HCT116 (cell line): ENCODE data around the gene KRT15. TPM values are rescaled to one million over a fixed set of nuclear protein-coding genes. Genes with fewer than 3 reads are reported as not detected.

Experiments used
- ATAC-seq: fragments of 200-7000 bp; cut with Tn5 transposase; 2 replicates; pipeline ENCODE4 v1.9.1; 2020; ENCODE audit warnings: mild to moderate bottlenecking, moderate library complexity
- BruUV-seq: library from RNA; stranded (reverse); fragments of 400-500 nt; replicated peaks from 2 replicates; lab custom pipeline; 2021; lab: Mats Ljungman, UMichigan
- CTCF ChIA-PET: fragments of 300-600 bp; sonication (Branson Sonifier 250); formaldehyde crosslinking; loops from one replicate; lab custom pipeline; 2021; ENCODE audit warnings: antibody characterized with exemption; lab: Charles Lee
- POLR2A ChIA-PET: fragments of 300-600, 350-600 bp; sonication (Branson Sonifier 250); formaldehyde crosslinking; loops from one replicate; lab custom pipeline; 2021; ENCODE audit warnings: antibody characterized with exemption; lab: Charles Lee
- RAD21 ChIA-PET, 2 experiments: fragments of 300-600 bp; sonication (Branson Sonifier 250); formaldehyde crosslinking; loops; one replicate each; lab custom pipeline; 2023; ENCODE audit warnings: low total read pairs in 2 of 2; ENCODE audit not compliant: uncharacterized antibody in 2 of 2, unreplicated experiment in 2 of 2, low non-redundant PET in 1 of 2; lab: Charles Lee
- DNase-seq: peaks from one replicate; pipeline ENCODE4 v3.0.0-alpha.2; 2010; ENCODE audit warnings: low read depth, low spot score
- H2AFZ ChIP-seq: fragments of 200-600 bp; shearing (Covaris generic), sonication (generic); 2 replicates; pipeline ENCODE4 v1.6.1; 2017; ENCODE audit warnings: low read depth, mixed run types, mixed read lengths, antibody characterized with exemption, low read length; ENCODE audit not compliant: poor library complexity, severe bottlenecking
- H3K27ac ChIP-seq: 2 replicates; pipeline ENCODE4 v1.5.1; 2012; ENCODE audit warnings: low read depth, low read length
- H3K27me3 ChIP-seq: fragments of 200-600 bp; sonication (generic); 2 replicates; pipeline ENCODE4 v1.6.1; 2016; ENCODE audit warnings: mixed run types, low read length, mixed read lengths; ENCODE audit not compliant: insufficient read depth
- H3K36me3 ChIP-seq, 2 experiments: fragments of 200-500 bp in 1 of 2; fragments of 200-600 bp in 1 of 2; sonication (Bioruptor generic) in 1 of 2; sonication (generic) in 1 of 2; 2 replicates each; pipeline versions ENCODE4 v1.5.1 to v1.6.1; 2014 to 2016; ENCODE audit warnings: low read length in 2 of 2, inconsistent platforms in 1 of 2, mixed read lengths in 1 of 2, mixed run types in 1 of 2; ENCODE audit not compliant: insufficient read depth in 2 of 2, control insufficient read depth in 1 of 2
- H3K4me1 ChIP-seq, 2 experiments: fragments of 200-600 bp in 1 of 2; sonication (generic) in 1 of 2; 2 replicates each; pipeline versions ENCODE4 v1.5.1 to v1.6.1; 2012 to 2017; ENCODE audit warnings: low read length in 2 of 2, inconsistent platforms in 1 of 2, mild to moderate bottlenecking in 1 of 2, mixed read lengths in 1 of 2, mixed run types in 1 of 2, moderate library complexity in 1 of 2; ENCODE audit not compliant: insufficient read depth in 2 of 2, control insufficient read depth in 1 of 2
- H3K4me2 ChIP-seq: fragments of 200-600 bp; sonication (generic); 2 replicates; pipeline ENCODE4 v1.6.1; 2017; ENCODE audit warnings: mixed run types, low read length, mixed read lengths
- H3K4me3 ChIP-seq, 2 experiments: fragments of 200-600 bp in 1 of 2; sonication (generic) in 1 of 2; replicated peaks in 1 of 2; 2 replicates each; pipeline ENCODE4 v1.5.1; 2011 to 2016; ENCODE audit warnings: low read length in 2 of 2, control low read depth in 1 of 2, low read depth in 1 of 2, mild to moderate bottlenecking in 1 of 2, mixed read lengths in 1 of 2, mixed run types in 1 of 2
- H3K79me2 ChIP-seq: fragments of 200-600 bp; sonication (generic); 2 replicates; pipeline ENCODE4 v1.6.1; 2017; ENCODE audit warnings: mild to moderate bottlenecking, mixed run types, low read length, moderate library complexity, mixed read lengths; ENCODE audit not compliant: insufficient read depth
- H3K9ac ChIP-seq: fragments of 200-600 bp; sonication (generic); 2 replicates; pipeline ENCODE4 v1.6.1; 2016; ENCODE audit warnings: low read length, mixed read lengths
- H3K9me2 ChIP-seq: fragments of 200-600 bp; sonication (generic), shearing (Covaris generic); 2 replicates; pipeline ENCODE4 v1.6.1; 2017; ENCODE audit warnings: mixed run types, mild to moderate bottlenecking, moderate library complexity; ENCODE audit not compliant: insufficient read depth
- H3K9me3 ChIP-seq, 2 experiments: fragments of 200-500 bp in 1 of 2; fragments of 200-600 bp in 1 of 2; sonication (Bioruptor generic) in 1 of 2; sonication (generic) in 1 of 2; 2 replicates each; pipeline ENCODE4 v1.6.1; 2014 to 2017; ENCODE audit warnings: low read length in 2 of 2, mixed read lengths in 2 of 2, inconsistent platforms in 1 of 2, low read depth in 1 of 2, mild to moderate bottlenecking in 1 of 2, mixed run types in 1 of 2, moderate library complexity in 1 of 2; ENCODE audit not compliant: control insufficient read depth in 1 of 2, insufficient read depth in 1 of 2
- H4K20me1 ChIP-seq: fragments of 200-600 bp; sonication (generic), shearing (Covaris generic); 2 replicates; pipeline ENCODE4 v1.6.1; 2017; ENCODE audit warnings: mixed run types, mild to moderate bottlenecking, moderate library complexity; ENCODE audit not compliant: insufficient read depth
- CBX3 ChIP-seq: IDR thresholded peaks from 2 replicates; pipeline ENCODE4 v1.6.1; 2012; ENCODE audit warnings: low read depth
- CEBPB ChIP-seq: IDR thresholded peaks from 2 replicates; pipeline ENCODE4 v1.6.1; 2012; ENCODE audit warnings: low read depth
- EGR1 ChIP-seq: IDR thresholded peaks from 2 replicates; pipeline ENCODE4 v1.6.1; 2012; ENCODE audit warnings: low read depth
- EZH2phosphoT487 ChIP-seq: fragments of 200-600 bp; IDR thresholded peaks from 2 replicates; pipeline ENCODE4 v1.6.1; 2018; ENCODE audit warnings: antibody characterized with exemption, borderline replicate concordance
- FOSL1 ChIP-seq: IDR thresholded peaks from 2 replicates; pipeline ENCODE4 v1.6.1; 2012; ENCODE audit warnings: low read depth
- JUND ChIP-seq: IDR thresholded peaks from 2 replicates; pipeline ENCODE4 v1.6.1; 2012
- POLR2A ChIP-seq: IDR thresholded peaks from 2 replicates; pipeline ENCODE4 v1.7.0; 2011; ENCODE audit warnings: borderline replicate concordance; ENCODE audit not compliant: insufficient read depth, insufficient read length; ENCODE audit errors: extremely low read depth
- POLR2AphosphoS5 ChIP-seq: IDR thresholded peaks from 2 replicates; pipeline ENCODE4 v1.6.1; 2011; ENCODE audit warnings: mild to moderate bottlenecking, low read depth, low read length, moderate library complexity
- RAD21 ChIP-seq: IDR thresholded peaks from 2 replicates; pipeline ENCODE4 v1.6.1; 2012; ENCODE audit warnings: low read depth, mild to moderate bottlenecking
- SIN3A ChIP-seq: IDR thresholded peaks from 2 replicates; pipeline ENCODE4 v1.6.1; 2012; ENCODE audit warnings: low read depth
- SP1 ChIP-seq: IDR thresholded peaks from 2 replicates; pipeline ENCODE4 v1.6.1; 2012; ENCODE audit warnings: low read depth
- SRF ChIP-seq: IDR thresholded peaks from 2 replicates; pipeline ENCODE4 v1.6.1; 2012; ENCODE audit warnings: low read depth
- TCF7L2 ChIP-seq: IDR thresholded peaks from 2 replicates; pipeline ENCODE4 v1.7.0; 2011; ENCODE audit warnings: borderline replicate concordance, inconsistent platforms; ENCODE audit not compliant: insufficient read depth, insufficient read length; ENCODE audit errors: extremely low read depth
- YY1 ChIP-seq: IDR thresholded peaks from 2 replicates; pipeline ENCODE4 v1.6.1; 2011; ENCODE audit warnings: low read length, low read depth, moderate library complexity, mild to moderate bottlenecking; ENCODE audit not compliant: insufficient replicate concordance; ENCODE audit errors: extremely low read depth
- ZFX ChIP-seq: fragments of 450-650 bp; IDR thresholded peaks from 2 replicates; pipeline ENCODE4 v1.6.1; 2017
- ZNF274 ChIP-seq: fragments of 200-500 bp; sonication (Bioruptor generic); IDR thresholded peaks from 2 replicates; pipeline ENCODE4 v1.6.1; 2014; ENCODE audit warnings: mild to moderate bottlenecking, low read depth, low read length, inconsistent platforms
- intact Hi-C: fragments of 100-400 bp; cut with micrococcal nuclease; formaldehyde crosslinking; loops from 2 replicates; pipeline ENCODE4 v1.10.0; 2022
- total RNA-seq: library from RNA; stranded (reverse); gene quantifications from one replicate; pipeline ENCODE4 v1.2.1, GENCODE V29; 2021; ENCODE audit not compliant: unreplicated experiment
- TF ChIP-seq, protein P1 (sequence below): IDR thresholded peaks from 2 replicates; pipeline ENCODE4 v1.6.1; 2011; ENCODE audit warnings: mild to moderate bottlenecking, low read length, moderate library complexity; ENCODE audit not compliant: insufficient replicate concordance; ENCODE audit errors: extremely low read depth
- TF ChIP-seq, protein P2 (sequence below): IDR thresholded peaks from 2 replicates; pipeline ENCODE4 v1.6.1; 2012

The KRT15 gene
- total RNA-seq, 1 experiment from 2014 or later = 37.1 TPM

DNA sequence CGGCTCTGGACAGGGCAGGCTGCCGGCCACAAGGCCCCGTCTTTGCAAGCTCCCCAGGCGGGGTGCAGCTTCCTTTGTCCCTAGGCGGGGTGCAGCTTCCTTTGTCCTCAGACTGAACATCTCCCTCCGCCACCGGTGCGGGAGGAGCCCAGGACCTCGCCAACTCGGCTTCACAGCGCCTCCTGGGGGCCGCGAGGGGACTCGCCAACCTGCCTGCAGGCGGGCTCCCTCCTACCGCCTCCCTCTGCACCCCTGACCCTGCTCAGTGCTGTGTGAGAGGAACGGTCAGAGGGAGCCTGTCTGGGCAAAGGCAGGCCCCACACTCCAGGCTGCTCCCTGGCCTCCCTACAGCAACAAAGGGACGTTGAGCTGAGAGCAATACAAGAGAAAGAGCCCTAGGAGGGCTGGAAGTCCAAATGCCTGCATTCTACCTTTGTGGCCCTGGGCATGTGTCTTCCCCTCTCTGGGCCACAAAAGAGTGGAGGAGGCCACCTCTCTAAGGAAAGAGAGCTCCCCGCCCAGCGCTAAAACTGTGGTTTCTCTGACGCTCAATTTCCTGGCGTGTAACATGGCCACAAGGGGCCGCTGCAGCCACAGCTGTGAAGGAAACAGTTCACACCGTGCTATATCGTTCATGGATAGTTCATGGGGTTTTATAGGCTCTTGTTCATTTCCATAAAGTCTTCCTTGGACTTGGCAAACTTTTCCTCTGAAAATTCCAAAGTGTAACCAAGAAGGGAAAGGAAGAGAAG, 30.3 kb upstream of the KRT15 start (continued):
- TF ChIP-seq ZFX (no peak), RAD21 (peak; percentile 95), SIN3A (no peak), CBX3 (peak; percentile 20; the same call in 1 of the 2 replicates)

- Histone ChIP-seq H3K4me2 (peak overlapping the region; percentile 80), H3K4me3 (peak overlapping the region; percentile 21 to 46)
- TF ChIP-seq, protein P1, sequence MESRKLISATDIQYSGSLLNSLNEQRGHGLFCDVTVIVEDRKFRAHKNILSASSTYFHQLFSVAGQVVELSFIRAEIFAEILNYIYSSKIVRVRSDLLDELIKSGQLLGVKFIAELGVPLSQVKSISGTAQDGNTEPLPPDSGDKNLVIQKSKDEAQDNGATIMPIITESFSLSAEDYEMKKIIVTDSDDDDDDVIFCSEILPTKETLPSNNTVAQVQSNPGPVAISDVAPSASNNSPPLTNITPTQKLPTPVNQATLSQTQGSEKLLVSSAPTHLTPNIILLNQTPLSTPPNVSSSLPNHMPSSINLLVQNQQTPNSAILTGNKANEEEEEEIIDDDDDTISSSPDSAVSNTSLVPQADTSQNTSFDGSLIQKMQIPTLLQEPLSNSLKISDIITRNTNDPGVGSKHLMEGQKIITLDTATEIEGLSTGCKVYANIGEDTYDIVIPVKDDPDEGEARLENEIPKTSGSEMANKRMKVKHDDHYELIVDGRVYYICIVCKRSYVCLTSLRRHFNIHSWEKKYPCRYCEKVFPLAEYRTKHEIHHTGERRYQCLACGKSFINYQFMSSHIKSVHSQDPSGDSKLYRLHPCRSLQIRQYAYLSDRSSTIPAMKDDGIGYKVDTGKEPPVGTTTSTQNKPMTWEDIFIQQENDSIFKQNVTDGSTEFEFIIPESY = peak; percentile 34
- no peak for TF ChIP-seq EZH2phosphoT487
- TF ChIP-seq POLR2A = no peak
- TF ChIP-seq, protein P2, sequence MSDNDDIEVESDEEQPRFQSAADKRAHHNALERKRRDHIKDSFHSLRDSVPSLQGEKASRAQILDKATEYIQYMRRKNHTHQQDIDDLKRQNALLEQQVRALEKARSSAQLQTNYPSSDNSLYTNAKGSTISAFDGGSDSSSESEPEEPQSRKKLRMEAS = peak; percentile 96
- TF ChIP-seq FOSL1 = peak; percentile 87
- TF ChIP-seq RAD21 = peak; percentile 53
- peak; percentile 96 for TF ChIP-seq JUND
- TF ChIP-seq EGR1 = peak; percentile 91
- TF ChIP-seq CBX3 = peak; percentile 97
- TF ChIP-seq TCF7L2 = peak; percentile 32
- peak; percentile 98 for TF ChIP-seq SP1
- TF ChIP-seq ZNF274 = no peak
- peak; percentile 54 for TF ChIP-seq YY1
- TF ChIP-seq POLR2AphosphoS5 = peak; percentile 70
- no peak; the same call in 1 of the 2 replicates for TF ChIP-seq SRF
- TF ChIP-seq CEBPB = no peak
- peak; percentile 24; the same call in 1 of the 2 replicates for TF ChIP-seq ZFX
Measured at GRCh38 chr17:41547921-41548843, 29.5 kb upstream of the KRT15 start.

More at GRCh38 chr17:41547921-41548843, 29.5 kb upstream of the KRT15 start:
- POLR2A ChIA-PET = interaction anchor here (0.7 to 5.5 kb wide), 14 partner anchors 8 to 692 kb away, joined by 3 to 148 read pairs (median 6); partner anchors contain the start of genes EIF1, KRT15 and KRT19
- H4K20me1 ChIP-seq = no peaks in the 10 kb centered on the region
- no peaks in the 10 kb centered on the region for H3K36me3 ChIP-seq
- H3K4me1 ChIP-seq = peaks cover 39 to 80% of the 10 kb centered on the region in 2 experiments
- no TSS peak for BruUV-seq
- peak overlapping the region; percentile 91 for H3K27ac ChIP-seq
- ATAC-seq (peak; percentile 77), DNase-seq (peak; percentile 96)
- no peaks in the 10 kb centered on the region for H3K9me2 ChIP-seq
- CTCF ChIA-PET = interaction anchor here (0.5 to 7.3 kb wide), 44 partner anchors 8 to 933 kb away, joined by 3 to 203 read pairs (median 7); partner anchors contain the start of genes KRT15, KRT19 and KRT36
- no peaks in the 10 kb centered on the region for H3K27me3 ChIP-seq
- H2AFZ ChIP-seq = no peak overlapping the region
- peak overlapping the region; percentile 68 for H3K9ac ChIP-seq
- RAD21 ChIA-PET = interaction anchor here (0.6 to 3.7 kb wide), 36 partner anchors 18 to 691 kb away, joined by 3 to 26 read pairs (median 5); partner anchors contain the start of gene KRT19 (in 2 of the 2)
- no peaks in the 10 kb centered on the region for H3K79me2 ChIP-seq
- H3K9me3 ChIP-seq = peaks cover 0 to 8% of the 10 kb centered on the region in 2 experiments; a peak in 1 of 4 replicates
- intact Hi-C loops = loop anchor here (1.0 to 10.0 kb wide), 6 partner anchors 26 to 933 kb away; no protein-coding TSS in a partner anchor
